ENCODE results near the gene HSD17B10. TPM values are rescaled to one million over a fixed set of nuclear protein-coding genes. Genes with fewer than 3 reads are reported as not detected.

Gene HSD17B10
- total and polyA plus RNA-seq, 4 donors: 28.0 to 118 (median 93.4) TPM

DNA sequence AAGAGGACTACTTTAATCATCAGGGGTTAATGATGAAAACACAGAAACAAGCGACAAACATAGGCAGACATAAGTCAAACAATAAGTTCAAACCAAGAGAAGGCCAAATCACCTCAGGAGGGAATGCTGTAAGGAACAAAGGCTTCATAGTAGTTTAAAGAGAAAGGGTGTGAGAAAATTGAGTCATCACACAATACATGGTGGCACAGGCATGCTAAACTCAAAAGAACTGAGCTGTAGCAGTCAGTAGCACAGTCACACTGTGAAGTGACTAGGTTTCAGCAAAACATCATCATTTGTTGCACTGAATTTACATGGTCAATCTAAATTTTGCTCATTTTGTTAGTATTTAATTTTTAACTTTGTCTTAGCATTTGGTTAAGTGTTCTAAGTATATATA lies 36.0 kb downstream of the HSD17B10 start:
- ATAC-seq (ENCODE audit: insufficient read depth, low FRiP score) (no peak), DNase-seq (no peak)
- 94 to 100% methylated on average over 1 of the region's 1 CpG for WGBS, 2 donors
- no peak overlapping the region for H3K4me3 ChIP-seq
- H3K9ac ChIP-seq (ENCODE audit: insufficient read depth in 1 of 2, low read length in 2 of 2): no peak overlapping the region
- H3K4me1 ChIP-seq (ENCODE audit: control insufficient read depth in 5 of 5, insufficient read depth in 5 of 5, low read length in 5 of 5): no peaks in the 10 kb centered on the region
- H3K9me3 ChIP-seq (ENCODE audit: control insufficient read depth in 4 of 4, insufficient read depth in 3 of 4, low read length in 3 of 4): no peaks in the 10 kb centered on the region
- peaks cover 16 to 42% (median 32%) of the 10 kb centered on the region in 4 donors for H3K36me3 ChIP-seq (ENCODE audit: control insufficient read depth in 4 of 4, insufficient read depth in 4 of 4, low read length in 4 of 4)
- TF ChIP-seq, protein P1, sequence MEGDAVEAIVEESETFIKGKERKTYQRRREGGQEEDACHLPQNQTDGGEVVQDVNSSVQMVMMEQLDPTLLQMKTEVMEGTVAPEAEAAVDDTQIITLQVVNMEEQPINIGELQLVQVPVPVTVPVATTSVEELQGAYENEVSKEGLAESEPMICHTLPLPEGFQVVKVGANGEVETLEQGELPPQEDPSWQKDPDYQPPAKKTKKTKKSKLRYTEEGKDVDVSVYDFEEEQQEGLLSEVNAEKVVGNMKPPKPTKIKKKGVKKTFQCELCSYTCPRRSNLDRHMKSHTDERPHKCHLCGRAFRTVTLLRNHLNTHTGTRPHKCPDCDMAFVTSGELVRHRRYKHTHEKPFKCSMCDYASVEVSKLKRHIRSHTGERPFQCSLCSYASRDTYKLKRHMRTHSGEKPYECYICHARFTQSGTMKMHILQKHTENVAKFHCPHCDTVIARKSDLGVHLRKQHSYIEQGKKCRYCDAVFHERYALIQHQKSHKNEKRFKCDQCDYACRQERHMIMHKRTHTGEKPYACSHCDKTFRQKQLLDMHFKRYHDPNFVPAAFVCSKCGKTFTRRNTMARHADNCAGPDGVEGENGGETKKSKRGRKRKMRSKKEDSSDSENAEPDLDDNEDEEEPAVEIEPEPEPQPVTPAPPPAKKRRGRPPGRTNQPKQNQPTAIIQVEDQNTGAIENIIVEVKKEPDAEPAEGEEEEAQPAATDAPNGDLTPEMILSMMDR (IDR thresholded peaks at IDR 0.05; ENCODE audit: control extremely low read depth, extremely low read depth): no peak
- peaks cover 0 to 4% (median 2%) of the 10 kb centered on the region in 3 donors for H3K27me3 ChIP-seq (ENCODE audit: control insufficient read depth in 3 of 3, insufficient read depth in 3 of 3, low read length in 2 of 3)
- H3K27ac ChIP-seq (ENCODE audit: low read depth in 1 of 2, low read length in 1 of 2): no peak overlapping the region

DNA sequence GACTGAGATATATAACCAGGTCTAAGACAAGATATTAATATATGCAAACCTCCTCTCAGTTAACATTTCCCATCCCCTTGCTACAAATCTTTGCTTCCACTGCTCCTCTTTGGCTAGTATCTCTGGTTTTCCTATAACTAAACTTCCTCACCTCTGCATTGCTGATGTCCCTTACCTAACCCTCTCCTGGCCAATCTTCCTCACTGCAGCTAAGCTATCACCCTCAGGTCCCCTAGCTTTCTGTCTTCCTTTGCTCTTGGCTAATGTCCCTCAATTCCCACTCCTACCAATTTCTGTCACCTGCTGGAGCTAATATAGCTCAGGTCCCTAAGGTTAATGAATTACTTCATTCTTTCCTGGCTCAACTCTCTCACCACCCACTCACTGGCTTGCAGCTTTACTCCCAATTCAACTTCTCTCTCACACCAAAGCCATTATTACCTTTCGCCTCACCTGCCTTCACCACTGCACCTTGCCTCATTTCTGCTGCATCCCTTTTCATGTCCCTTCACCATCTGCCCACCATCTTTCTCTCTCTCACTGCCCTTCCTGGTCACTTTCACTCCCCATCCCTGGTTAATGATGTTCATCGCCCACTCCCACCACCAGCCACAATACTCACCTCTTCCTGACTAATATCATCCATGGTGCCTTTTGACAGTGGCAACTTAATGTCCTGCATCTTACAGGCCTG lies 38.4 kb downstream of the HSD17B10 start:
- WGBS, 2 donors: 97 to 98% methylated on average over 2 of the region's 2 CpGs
- no peaks in the 10 kb centered on the region for H3K9me3 ChIP-seq (ENCODE audit: control insufficient read depth in 4 of 4, insufficient read depth in 3 of 4, low read length in 3 of 4)

DNA sequence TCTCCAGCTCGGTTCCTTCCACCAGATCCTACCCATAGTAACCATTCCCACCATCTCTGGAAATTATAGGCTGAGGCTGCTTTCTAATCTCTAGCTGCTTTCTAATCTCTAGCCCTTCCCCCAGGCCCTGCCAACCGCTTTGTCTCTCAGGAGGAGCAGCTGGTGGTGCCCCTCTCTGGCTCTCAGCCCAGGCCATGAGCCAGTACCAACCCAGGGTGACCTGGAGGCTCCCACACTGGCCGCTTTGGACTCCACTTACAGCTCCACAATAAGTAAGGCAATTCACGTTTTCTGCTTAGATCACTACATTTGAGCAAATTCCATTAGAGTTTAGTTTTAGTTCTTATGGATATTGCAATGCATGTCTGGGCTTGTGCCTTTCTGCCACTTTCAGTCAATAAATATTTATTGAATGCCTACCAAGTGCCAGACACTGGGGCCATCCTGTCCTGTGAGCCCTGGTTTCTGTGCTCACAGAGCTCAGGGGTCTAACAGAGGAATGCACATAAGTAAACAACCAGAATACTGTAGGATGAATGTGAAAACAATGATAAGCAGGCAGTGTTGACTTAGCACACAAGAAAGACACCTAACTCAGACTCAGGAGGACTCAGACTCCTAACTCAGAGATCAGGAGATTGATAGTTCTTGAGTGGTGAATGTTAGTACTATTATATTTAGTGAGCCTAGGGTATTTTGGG lies 50.6 kb downstream of the HSD17B10 start:
- ATAC-seq (ENCODE audit: insufficient read depth, low FRiP score): no peak
- Histone ChIP-seq H3K9ac (ENCODE audit: insufficient read depth in 1 of 2, low read length in 2 of 2) (no peak overlapping the region), H3K27ac (ENCODE audit: low read depth in 1 of 2, low read length in 1 of 2) (no peak overlapping the region), H3K9me3 (ENCODE audit: control insufficient read depth in 4 of 4, insufficient read depth in 3 of 4, low read length in 3 of 4) (peaks cover 0 to 8% (median 0%) of the 10 kb centered on the region in 4 donors), H3K4me3 (no peak overlapping the region), H3K27me3 (ENCODE audit: control insufficient read depth in 3 of 3, insufficient read depth in 3 of 3, low read length in 2 of 3) (peaks cover 0 to 4% (median 0%) of the 10 kb centered on the region in 3 donors), H3K4me1 (ENCODE audit: control insufficient read depth in 5 of 5, insufficient read depth in 5 of 5, low read length in 5 of 5) (no peaks in the 10 kb centered on the region), H3K36me3 (ENCODE audit: control insufficient read depth in 4 of 4, insufficient read depth in 4 of 4, low read length in 4 of 4) (peaks cover 25 to 43% (median 34%) of the 10 kb centered on the region in 4 donors)
- 93 to 96% methylated on average over 4 of the region's 4 CpGs for WGBS, 2 donors
- no peak for DNase-seq
- TF ChIP-seq, protein P1 (IDR thresholded peaks at IDR 0.05; ENCODE audit: control extremely low read depth, extremely low read depth): no peak

More for the DNA sequence above, 38.4 kb downstream of the HSD17B10 start:
- Histone ChIP-seq H3K9ac (ENCODE audit: insufficient read depth in 1 of 2, low read length in 2 of 2) (no peak overlapping the region), H3K27me3 (ENCODE audit: control insufficient read depth in 3 of 3, insufficient read depth in 3 of 3, low read length in 2 of 3) (peaks cover 0 to 2% (median 0%) of the 10 kb centered on the region in 3 donors), H3K4me1 (ENCODE audit: control insufficient read depth in 5 of 5, insufficient read depth in 5 of 5, low read length in 5 of 5) (no peaks in the 10 kb centered on the region), H3K36me3 (ENCODE audit: control insufficient read depth in 4 of 4, insufficient read depth in 4 of 4, low read length in 4 of 4) (peaks cover 12 to 31% (median 25%) of the 10 kb centered on the region in 4 donors), H3K27ac (ENCODE audit: low read depth in 1 of 2, low read length in 1 of 2) (no peak overlapping the region), H3K4me3 (no peak overlapping the region)
- DNase-seq (no peak), ATAC-seq (ENCODE audit: insufficient read depth, low FRiP score) (no peak)
- TF ChIP-seq, protein P1 (IDR thresholded peaks at IDR 0.05; ENCODE audit: control extremely low read depth, extremely low read depth): no peak

Small RNA genes within 50 kb of the gene (small RNA-seq; reads per million reads assigned to genes)
- gene MIR6857 (ENCODE audit: low replicate concordance) (0.08 reads per million), gene VTRNA3-1P (ENCODE audit: low replicate concordance) (not detected)

Other genes starting within 250 kb of the HSD17B10 start
- 100 to 1,000 TPM; 112 TPM for gene KDM5C, start 209.2 kb downstream of the HSD17B10 start, total RNA-seq
- 10 to 100 TPM; 36.1 to 44.9 TPM for gene KDM5C, start 209.2 kb downstream of the HSD17B10 start, polyA plus RNA-seq
- gene IQSEC2, start 152.8 kb downstream of the HSD17B10 start, total RNA-seq: 10 to 100 TPM; 10.3 to 24.5 TPM
- gene IQSEC2, start 152.8 kb downstream of the HSD17B10 start, polyA plus RNA-seq: 10 to 100 TPM in 1 of 2 donors, 1 to 10 TPM in 1; 9.0 to 24.6 TPM
- gene SMC1A, start 11.7 kb downstream of the HSD17B10 start, total RNA-seq: 10 to 100 TPM; 27.8 to 56.2 TPM
- 10 to 100 TPM; 11.2 to 17.1 TPM for gene SMC1A, start 11.7 kb downstream of the HSD17B10 start, polyA plus RNA-seq
- gene RIBC1, start 11.5 kb downstream of the HSD17B10 start, total RNA-seq: 10 to 100 TPM; 10.9 to 12.7 TPM
- 1 to 10 TPM; 6.0 to 8.6 TPM for gene RIBC1, start 11.5 kb downstream of the HSD17B10 start, polyA plus RNA-seq

Measured in lung (tissue), 13 donors.